Measurements from ENCODE around the gene CEACAM4.

The CEACAM4 gene

GRCh38 chr19:41578886-41579285 lies 48.0 kb downstream of the CEACAM4 start:
- H3K4me3 ChIP-seq (replicated peaks; ENCODE audit: low read depth, low read length), result no peak overlapping the region
- DNase-seq (ENCODE audit: low read depth), result no peak
- TF ChIP-seq, protein P1, sequence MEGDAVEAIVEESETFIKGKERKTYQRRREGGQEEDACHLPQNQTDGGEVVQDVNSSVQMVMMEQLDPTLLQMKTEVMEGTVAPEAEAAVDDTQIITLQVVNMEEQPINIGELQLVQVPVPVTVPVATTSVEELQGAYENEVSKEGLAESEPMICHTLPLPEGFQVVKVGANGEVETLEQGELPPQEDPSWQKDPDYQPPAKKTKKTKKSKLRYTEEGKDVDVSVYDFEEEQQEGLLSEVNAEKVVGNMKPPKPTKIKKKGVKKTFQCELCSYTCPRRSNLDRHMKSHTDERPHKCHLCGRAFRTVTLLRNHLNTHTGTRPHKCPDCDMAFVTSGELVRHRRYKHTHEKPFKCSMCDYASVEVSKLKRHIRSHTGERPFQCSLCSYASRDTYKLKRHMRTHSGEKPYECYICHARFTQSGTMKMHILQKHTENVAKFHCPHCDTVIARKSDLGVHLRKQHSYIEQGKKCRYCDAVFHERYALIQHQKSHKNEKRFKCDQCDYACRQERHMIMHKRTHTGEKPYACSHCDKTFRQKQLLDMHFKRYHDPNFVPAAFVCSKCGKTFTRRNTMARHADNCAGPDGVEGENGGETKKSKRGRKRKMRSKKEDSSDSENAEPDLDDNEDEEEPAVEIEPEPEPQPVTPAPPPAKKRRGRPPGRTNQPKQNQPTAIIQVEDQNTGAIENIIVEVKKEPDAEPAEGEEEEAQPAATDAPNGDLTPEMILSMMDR (IDR thresholded peaks at IDR 0.05; ENCODE audit: low read length, missing control alignments), result no peak

- H3K4me3 ChIP-seq (replicated peaks; ENCODE audit: low read depth, low read length), result no peak overlapping the region
These were observed 49.0 kb downstream of the CEACAM4 start for GRCh38 chr19:41577833-41578232.

DNA sequence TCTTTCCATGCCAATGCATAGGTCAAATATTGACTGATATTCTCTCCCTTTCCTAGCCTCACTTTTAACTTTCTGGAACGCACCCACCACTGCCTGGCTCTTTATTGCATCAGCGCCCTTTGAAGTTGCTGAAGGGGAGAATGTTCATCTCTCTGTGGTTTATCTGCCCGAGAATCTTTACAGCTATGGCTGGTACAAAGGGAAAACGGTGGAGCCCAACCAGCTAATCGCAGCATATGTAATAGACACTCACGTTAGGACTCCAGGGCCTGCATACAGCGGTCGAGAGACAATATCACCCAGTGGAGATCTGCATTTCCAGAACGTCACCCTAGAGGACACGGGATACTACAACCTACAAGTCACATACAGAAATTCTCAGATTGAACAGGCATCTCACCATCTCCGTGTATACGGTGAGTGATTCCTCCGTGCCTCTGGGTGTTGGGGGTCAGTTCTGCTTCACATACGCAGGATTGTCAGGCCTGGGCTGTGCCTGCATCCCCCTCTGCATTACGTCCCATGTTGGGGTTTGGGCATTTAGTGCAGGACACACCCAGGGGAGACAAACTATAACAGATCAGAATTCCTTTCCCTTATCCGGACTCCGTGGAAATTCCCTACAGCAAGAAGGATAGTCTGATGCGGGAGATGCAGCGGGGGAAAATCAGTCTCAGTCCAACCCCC lies 49.6 kb downstream of the CEACAM4 start:
- TF ChIP-seq, protein P1 (IDR thresholded peaks at IDR 0.05; ENCODE audit: low read length, missing control alignments), result no peak
- no peak for DNase-seq (ENCODE audit: low read depth)
- H3K4me3 ChIP-seq (replicated peaks; ENCODE audit: low read depth, low read length), result no peak overlapping the region

More at GRCh38 chr19:41577833-41578232, 49.0 kb downstream of the CEACAM4 start:
- TF ChIP-seq, protein P1 (IDR thresholded peaks at IDR 0.05; ENCODE audit: low read length, missing control alignments), result no peak
- no peak for DNase-seq (ENCODE audit: low read depth)

- TF ChIP-seq, protein P1 (IDR thresholded peaks at IDR 0.05; ENCODE audit: low read length, missing control alignments), result no peak
- no peak for DNase-seq (ENCODE audit: low read depth)
- no peak within 1 kb of the TSS for H3K4me3 ChIP-seq (replicated peaks; ENCODE audit: low read depth, low read length)
These were observed 50.9 kb downstream of the CEACAM4 start, which contains the start of gene CEACAM21 for GRCh38 chr19:41575998-41576397. TSS of gene CEACAM21 (plus strand) at chr19:41576166. CDS start at chr19:41576275, 109 bp downstream.

DNA sequence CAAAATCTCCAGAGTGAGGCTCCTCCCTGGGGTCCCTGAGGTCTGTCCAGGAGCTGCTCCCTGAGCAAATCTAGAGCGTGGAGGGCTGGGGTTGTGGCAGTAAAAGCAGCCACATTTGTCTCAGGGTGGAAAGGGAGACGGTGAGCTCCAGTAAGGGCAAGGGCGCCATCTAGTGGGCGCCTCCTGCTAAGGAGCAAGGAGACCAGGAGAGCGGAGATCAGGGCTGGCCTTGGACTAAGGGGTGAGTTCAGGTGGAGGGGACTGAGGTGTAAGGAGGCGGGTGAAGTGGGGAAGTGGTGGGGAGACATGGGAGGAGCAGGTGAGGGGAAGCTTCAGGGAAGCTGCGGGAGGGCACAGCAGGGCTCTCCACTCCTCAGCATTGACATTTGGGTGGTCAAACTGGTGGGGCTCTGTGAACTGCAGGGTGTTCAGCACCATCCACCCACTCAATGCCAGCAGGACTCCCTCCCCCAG lies 56.2 kb downstream of the CEACAM4 start:
- H3K4me3 ChIP-seq (replicated peaks; ENCODE audit: low read depth, low read length), result no peak overlapping the region
- TF ChIP-seq, protein P1 (IDR thresholded peaks at IDR 0.05; ENCODE audit: low read length, missing control alignments), result peak; percentile 96
- DNase-seq (ENCODE audit: low read depth), result peak; percentile 75

DNA sequence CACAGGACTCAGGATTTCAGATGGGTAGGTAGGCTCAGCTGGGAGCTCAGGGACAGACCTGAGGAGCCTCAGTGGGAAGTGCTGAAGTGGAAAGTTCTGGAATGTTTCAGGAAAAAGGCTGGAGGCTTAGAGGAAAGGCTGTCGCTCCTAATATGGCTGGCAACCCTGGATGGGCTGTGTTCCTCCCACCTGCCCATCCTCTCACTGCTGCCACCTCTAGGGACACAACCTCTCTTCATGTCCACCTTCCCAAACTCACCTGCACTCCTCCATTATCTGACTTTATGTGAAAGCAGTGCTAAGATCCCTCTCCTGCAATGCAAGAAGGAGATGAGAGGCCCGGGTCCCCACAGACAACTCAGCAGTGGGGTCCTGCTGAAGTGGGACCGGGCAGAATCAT lies 56.7 kb downstream of the CEACAM4 start:
- H3K4me3 ChIP-seq (replicated peaks; ENCODE audit: low read depth, low read length), result no peak overlapping the region
- TF ChIP-seq, protein P1 (IDR thresholded peaks at IDR 0.05; ENCODE audit: low read length, missing control alignments), result no peak
- no peak for DNase-seq (ENCODE audit: low read depth)

Data from fibroblast of pulmonary artery (primary cell).